Activated T-cell treated with anti-CD3 and anti-CD28 coated beads, Interleukin-2, amount 50 U/mL, for 24 hours (primary cell): Measurements from ENCODE around the gene OXER1.

Source experiments
- DNase-seq: peaks from one replicate; pipeline ENCODE4 v3.0.0-alpha.2; 2020
- H3K27ac Mint-ChIP-seq: 2 replicates; pipeline ENCODE4 v1.8.0; 2020; ENCODE audit warnings: mild to moderate bottlenecking, mixed read lengths
- H3K27me3 Mint-ChIP-seq: 2 replicates; pipeline ENCODE4 v1.8.0; 2020; ENCODE audit warnings: mixed read lengths
- H3K36me3 Mint-ChIP-seq: 2 replicates; pipeline ENCODE4 v1.8.0; 2020; ENCODE audit warnings: low read depth, mixed read lengths
- H3K4me1 Mint-ChIP-seq: 2 replicates; pipeline ENCODE4 v1.8.0; 2020; ENCODE audit warnings: low read depth, mixed read lengths
- H3K4me3 Mint-ChIP-seq: 2 replicates; pipeline ENCODE4 v1.8.0; 2020; ENCODE audit warnings: mild to moderate bottlenecking, moderate library complexity, mixed read lengths
- H3K9me3 Mint-ChIP-seq: 2 replicates; pipeline ENCODE4 v1.8.0; 2020; ENCODE audit warnings: mixed read lengths

Gene OXER1

DNA sequence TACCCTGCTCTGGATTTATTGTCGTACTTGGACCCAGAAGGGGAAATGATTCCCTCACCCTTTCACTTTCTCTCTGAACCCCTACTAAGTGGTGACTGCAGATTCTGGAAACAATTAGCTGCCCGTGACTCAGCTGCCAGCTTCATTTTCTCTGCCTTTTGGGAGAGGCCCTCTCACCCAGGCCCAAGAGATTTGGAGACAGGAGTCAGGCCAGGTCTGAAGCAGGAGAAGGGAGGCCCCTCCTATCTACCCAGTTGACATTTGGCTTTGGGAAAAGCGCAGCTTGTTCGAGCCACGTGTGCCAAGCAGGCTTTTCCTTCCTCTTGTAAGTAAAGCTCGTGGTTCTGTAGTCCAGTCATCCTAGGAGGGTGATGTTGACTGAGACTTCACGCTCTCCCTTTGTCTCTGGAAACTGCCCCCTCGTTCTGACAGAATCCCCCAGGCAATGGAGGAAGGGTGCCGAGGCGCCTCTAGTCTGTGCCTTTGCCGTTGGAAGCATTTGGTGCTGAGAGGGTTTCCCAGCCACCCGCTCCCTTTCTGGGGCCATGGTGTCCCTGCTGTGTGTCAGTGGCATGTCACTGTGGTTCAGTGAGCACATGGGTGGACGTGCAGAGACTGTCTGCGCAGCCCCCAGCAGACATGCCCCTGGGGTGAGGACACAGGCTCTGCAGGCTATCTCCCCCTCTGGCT is 8.6 kb downstream of the OXER1 start:
- H3K36me3 Mint-ChIP-seq = peaks cover 3% of the 10 kb centered on the region
- no peaks in the 10 kb centered on the region for H3K9me3 Mint-ChIP-seq
- H3K4me1 Mint-ChIP-seq = peaks cover 5% of the 10 kb centered on the region
- H3K4me3 Mint-ChIP-seq = no peak overlapping the region
- no peak overlapping the region for H3K27ac Mint-ChIP-seq
- no peaks in the 10 kb centered on the region for H3K27me3 Mint-ChIP-seq
- DNase-seq = no peak

GRCh38 chr2:42754776-42755140 is 9.2 kb downstream of the OXER1 start:
- H3K4me3 Mint-ChIP-seq = no peak overlapping the region

DNA sequence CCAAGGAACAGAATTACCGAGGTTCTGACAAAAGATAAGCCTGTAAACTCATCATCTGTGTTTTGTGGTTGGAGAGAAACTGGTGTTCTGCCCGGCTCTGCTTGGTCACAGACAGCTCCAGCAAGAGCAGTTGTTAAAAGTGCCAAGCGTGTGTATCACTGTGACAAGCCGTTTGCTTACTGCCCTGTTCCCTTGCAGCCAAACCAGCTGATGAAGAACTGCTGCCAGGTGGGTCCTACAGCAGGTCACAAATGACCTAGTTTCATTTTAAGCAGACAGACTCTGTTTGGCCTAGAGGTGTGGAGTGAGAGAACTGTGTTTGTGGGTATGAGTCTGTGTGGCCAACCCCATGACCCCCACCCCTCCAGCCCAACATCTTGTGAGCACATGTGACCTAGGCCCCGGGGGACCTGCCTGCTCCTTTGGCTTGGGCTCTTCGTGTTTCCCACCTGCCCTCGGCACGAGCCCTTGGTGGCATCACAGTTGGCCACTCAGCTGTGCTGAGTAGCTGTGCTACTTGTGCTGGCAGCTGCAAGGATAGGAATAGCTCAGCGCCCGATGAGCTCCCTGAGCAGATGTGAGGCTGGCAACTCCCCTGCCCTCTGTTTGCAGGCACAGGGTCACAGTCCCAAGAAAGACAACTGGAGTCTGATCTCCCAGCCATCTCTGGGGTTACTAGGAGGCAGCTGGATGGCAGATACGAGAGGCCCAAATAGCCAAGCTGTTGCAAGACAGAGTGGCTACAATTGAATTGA is 9.7 kb downstream of the OXER1 start:
- no peak overlapping the region for H3K4me3 Mint-ChIP-seq
- no peaks in the 10 kb centered on the region for H3K27me3 Mint-ChIP-seq
- peaks cover 3% of the 10 kb centered on the region for H3K36me3 Mint-ChIP-seq
- H3K9me3 Mint-ChIP-seq = no peaks in the 10 kb centered on the region
- H3K4me1 Mint-ChIP-seq = peaks cover 5% of the 10 kb centered on the region
- DNase-seq = no peak
- no peak overlapping the region for H3K27ac Mint-ChIP-seq

More at GRCh38 chr2:42754776-42755140, 9.2 kb downstream of the OXER1 start:
- Mint-ChIP-seq H3K27ac (no peak overlapping the region), H3K9me3 (no peaks in the 10 kb centered on the region), H3K36me3 (peaks cover 3% of the 10 kb centered on the region), H3K27me3 (no peaks in the 10 kb centered on the region), H3K4me1 (peaks cover 5% of the 10 kb centered on the region)
- no peak for DNase-seq

GRCh38 chr2:42752816-42753813 is 10.8 kb downstream of the OXER1 start:
- Mint-ChIP-seq H3K27ac (no peak overlapping the region), H3K27me3 (no peaks in the 10 kb centered on the region), H3K4me3 (no peak overlapping the region), H3K9me3 (no peaks in the 10 kb centered on the region), H3K36me3 (peaks cover 5% of the 10 kb centered on the region), H3K4me1 (peaks cover 5% of the 10 kb centered on the region)
- DNase-seq = no peak

- H3K4me3 Mint-ChIP-seq = no peak overlapping the region
- no peak for DNase-seq
- peaks cover 5% of the 10 kb centered on the region for H3K36me3 Mint-ChIP-seq
- H3K27ac Mint-ChIP-seq = no peak overlapping the region
- H3K4me1 Mint-ChIP-seq = peaks cover 5% of the 10 kb centered on the region
- no peaks in the 10 kb centered on the region for H3K9me3 Mint-ChIP-seq
- H3K27me3 Mint-ChIP-seq = no peaks in the 10 kb centered on the region
These were observed 11.6 kb downstream of the OXER1 start for GRCh38 chr2:42752314-42752713.

GRCh38 chr2:42748840-42749239 is 15.1 kb downstream of the OXER1 start:
- DNase-seq = no peak
- H3K4me1 Mint-ChIP-seq = no peaks in the 10 kb centered on the region
- no peak overlapping the region for H3K27ac Mint-ChIP-seq
- H3K4me3 Mint-ChIP-seq = no peak overlapping the region
- H3K27me3 Mint-ChIP-seq = no peaks in the 10 kb centered on the region
- peaks cover 10% of the 10 kb centered on the region for H3K36me3 Mint-ChIP-seq
- H3K9me3 Mint-ChIP-seq = no peaks in the 10 kb centered on the region

- no peaks in the 10 kb centered on the region for H3K4me1 Mint-ChIP-seq
- no peaks in the 10 kb centered on the region for H3K9me3 Mint-ChIP-seq
- H3K4me3 Mint-ChIP-seq = no peak overlapping the region
- H3K27ac Mint-ChIP-seq = no peak overlapping the region
- no peaks in the 10 kb centered on the region for H3K27me3 Mint-ChIP-seq
- DNase-seq = no peak
- H3K36me3 Mint-ChIP-seq = peaks cover 7% of the 10 kb centered on the region
These were observed 16.5 kb downstream of the OXER1 start for GRCh38 chr2:42747422-42747821.

DNA sequence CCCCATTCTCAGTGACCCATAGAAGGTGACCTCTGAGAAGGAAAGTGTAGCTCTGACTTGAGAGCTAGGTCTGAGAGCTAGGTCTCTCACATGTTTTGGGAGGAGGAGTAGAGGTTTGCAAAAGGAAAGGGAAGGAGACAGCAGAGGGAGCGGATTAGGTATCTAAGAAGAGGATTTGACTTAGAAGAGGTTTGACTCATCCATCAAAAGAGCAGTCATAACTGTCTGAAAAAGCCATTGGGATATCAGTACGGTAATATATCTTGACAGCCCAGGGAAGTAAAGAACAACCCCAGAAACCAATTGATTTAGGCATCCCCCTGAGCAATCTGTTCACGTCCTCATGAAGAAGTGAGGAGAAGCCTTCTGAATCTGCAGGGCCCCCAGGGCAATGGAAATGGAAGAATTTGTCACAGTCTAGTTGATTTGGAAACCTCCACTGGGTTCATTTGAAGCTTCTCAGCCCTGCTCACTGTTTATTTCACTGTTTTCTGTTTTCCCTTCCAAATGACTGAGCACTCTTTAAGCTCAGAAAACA is 19.3 kb downstream of the OXER1 start:
- H3K4me1 Mint-ChIP-seq = peaks cover 7% of the 10 kb centered on the region
- DNase-seq = no peak
- no peaks in the 10 kb centered on the region for H3K9me3 Mint-ChIP-seq
- H3K36me3 Mint-ChIP-seq = peaks cover 16% of the 10 kb centered on the region
- no peak overlapping the region for H3K4me3 Mint-ChIP-seq
- H3K27ac Mint-ChIP-seq = no peak overlapping the region
- no peaks in the 10 kb centered on the region for H3K27me3 Mint-ChIP-seq

- no peak for DNase-seq
- Mint-ChIP-seq H3K27me3 (no peaks in the 10 kb centered on the region), H3K36me3 (peaks cover 24% of the 10 kb centered on the region), H3K4me3 (no peak overlapping the region), H3K9me3 (peaks cover 3% of the 10 kb centered on the region), H3K27ac (no peak overlapping the region), H3K4me1 (peaks cover 7% of the 10 kb centered on the region)
These were observed 20.3 kb downstream of the OXER1 start for GRCh38 chr2:42743659-42743990.

DNA sequence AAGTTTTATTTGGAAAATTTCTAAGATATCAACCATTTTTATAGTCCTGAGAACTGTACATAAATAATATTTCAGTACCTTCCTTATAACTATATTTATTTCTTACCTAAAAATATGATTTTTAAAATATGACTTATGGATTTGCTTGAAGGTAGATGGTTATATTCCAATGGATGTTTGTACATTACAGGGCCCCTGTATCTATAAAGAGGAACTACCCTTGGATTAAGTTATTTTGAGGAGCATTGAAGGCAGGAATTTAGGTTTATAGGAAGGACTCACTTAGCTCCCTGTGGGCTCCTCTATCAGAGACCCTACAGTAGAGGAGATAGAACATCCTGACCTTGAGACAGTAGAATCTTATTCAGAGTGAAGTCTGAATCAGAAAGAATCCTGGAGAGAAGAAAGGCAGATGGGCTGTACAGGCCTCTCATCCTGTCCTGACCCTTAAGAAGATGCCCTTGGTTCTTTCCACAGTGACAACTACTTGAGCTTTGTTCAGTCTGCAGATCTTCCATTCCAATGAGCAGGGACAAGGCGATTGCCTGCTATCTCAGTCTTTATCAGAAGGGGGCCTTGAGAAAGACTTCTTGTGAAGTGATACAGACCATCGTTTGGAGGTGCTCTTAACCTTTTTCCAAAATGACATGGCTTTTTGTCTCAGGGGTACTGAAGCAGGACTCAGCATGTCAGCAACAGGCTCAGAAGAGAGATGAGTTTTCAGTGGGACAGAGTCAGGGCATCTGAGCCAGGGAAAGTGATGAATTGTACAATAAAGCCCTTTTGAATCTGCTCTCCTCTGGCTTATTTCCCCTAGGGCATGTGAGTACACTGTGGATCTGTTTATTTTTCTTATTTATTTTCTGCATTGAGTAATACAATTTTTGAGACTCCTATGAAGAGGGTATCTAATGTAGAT is 20.9 kb downstream of the OXER1 start:
- no peak for DNase-seq
- H3K9me3 Mint-ChIP-seq = peaks cover 3% of the 10 kb centered on the region
- peaks cover 28% of the 10 kb centered on the region for H3K36me3 Mint-ChIP-seq
- no peak overlapping the region for H3K4me3 Mint-ChIP-seq
- H3K27ac Mint-ChIP-seq = no peak overlapping the region
- no peaks in the 10 kb centered on the region for H3K27me3 Mint-ChIP-seq
- H3K4me1 Mint-ChIP-seq = peaks cover 7% of the 10 kb centered on the region

- Mint-ChIP-seq H3K27me3 (no peaks in the 10 kb centered on the region), H3K27ac (no peak overlapping the region), H3K36me3 (peaks cover 40% of the 10 kb centered on the region), H3K4me3 (no peak overlapping the region), H3K9me3 (peaks cover 3% of the 10 kb centered on the region), H3K4me1 (peaks cover 7% of the 10 kb centered on the region)
- no peak for DNase-seq
These were observed 22.8 kb downstream of the OXER1 start for GRCh38 chr2:42741140-42741539.

- Mint-ChIP-seq H3K9me3 (peaks cover 21% of the 10 kb centered on the region), H3K27ac (no peak overlapping the region), H3K4me3 (no peak overlapping the region), H3K36me3 (peaks cover 81% of the 10 kb centered on the region), H3K4me1 (peaks cover 7% of the 10 kb centered on the region), H3K27me3 (no peaks in the 10 kb centered on the region)
- DNase-seq = no peak
These were observed 27.2 kb downstream of the OXER1 start for GRCh38 chr2:42736598-42737322.

- Mint-ChIP-seq H3K36me3 (peaks cover 90% of the 10 kb centered on the region), H3K9me3 (peaks cover 27% of the 10 kb centered on the region), H3K4me1 (no peaks in the 10 kb centered on the region)
These were observed 30.1 kb downstream of the OXER1 start for GRCh38 chr2:42733852-42734251.

More at GRCh38 chr2:42733852-42734251, 30.1 kb downstream of the OXER1 start:
- no peak for DNase-seq
- no peaks in the 10 kb centered on the region for H3K27me3 Mint-ChIP-seq
- no peak overlapping the region for H3K27ac Mint-ChIP-seq
- no peak overlapping the region for H3K4me3 Mint-ChIP-seq
